Measurements from ENCODE around the gene FKBP7.

The FKBP7 gene

DNA sequence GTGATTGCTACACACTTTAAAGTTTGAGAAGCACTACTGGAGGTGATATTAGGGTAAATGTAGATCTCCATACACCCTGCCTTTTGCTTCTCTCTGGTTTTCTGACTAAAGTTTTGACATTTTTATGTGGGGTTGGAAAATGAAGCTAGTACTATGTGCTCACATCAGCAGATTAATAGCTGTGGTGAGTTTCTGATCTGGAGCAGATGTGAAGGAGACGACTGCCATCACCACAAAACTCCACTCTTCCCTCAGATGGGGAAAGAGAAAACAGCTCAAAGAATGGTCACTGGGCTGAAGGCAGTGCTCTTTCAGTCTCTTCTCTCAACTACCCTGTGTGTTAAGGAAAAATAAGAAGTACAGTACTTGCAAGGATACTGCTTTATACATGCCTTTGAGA, 39.1 kb upstream of the FKBP7 start:
- Histone ChIP-seq H3K9me3 (replicated peaks in 1 of 11) (peaks cover 0 to 7% (median 0%) of the 10 kb centered on the region in 11 experiments; a peak in 1 of 22 replicates), H3K4me3 (no peak overlapping the region), H3K9ac (no peak overlapping the region), H3K36me3 (peaks cover 23 to 54% (median 34%) of the 10 kb centered on the region in 11 experiments), H4K20me1 (no peaks in the 10 kb centered on the region), H3K4me2 (no peak overlapping the region), H3K27ac (no peak overlapping the region), H3K4me1 (peaks cover 0 to 10% (median 0%) of the 10 kb centered on the region in 10 experiments; a peak in 6 of 20 replicates), H3K27me3 (no peaks in the 10 kb centered on the region)
- TF ChIP-seq Cebpa-rat (IDR thresholded peaks at IDR 0.05), result no peak

DNA sequence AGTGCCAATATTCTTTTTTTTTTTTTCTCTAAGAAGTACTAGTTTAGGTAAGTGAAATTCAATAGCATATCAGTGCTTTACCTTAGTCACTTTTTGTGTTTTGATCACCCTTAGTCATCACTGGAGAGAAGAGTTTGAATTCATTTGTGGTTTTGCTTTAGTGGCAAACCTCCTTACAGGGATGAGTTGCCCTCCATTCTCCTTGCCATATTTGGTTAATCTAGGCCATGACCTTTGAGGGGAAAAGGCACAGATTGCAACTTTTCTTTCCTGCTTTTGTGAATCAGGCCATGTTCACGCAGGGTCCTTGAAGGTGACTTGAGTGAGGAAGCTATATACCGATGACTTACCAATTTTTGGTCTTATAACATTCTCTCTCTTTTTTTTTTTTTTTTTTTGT, 36.3 kb upstream of the FKBP7 start:
- Histone ChIP-seq H4K20me1 (no peaks in the 10 kb centered on the region), H3K4me2 (peak overlapping the region in 2 of 11 experiments; percentile 8 to 30; a peak in 2 of 22 replicates), H3K27me3 (no peaks in the 10 kb centered on the region), H3K4me1 (peaks cover 0 to 10% (median 0%) of the 10 kb centered on the region in 10 experiments; a peak in 6 of 20 replicates), H3K4me3 (no peak overlapping the region), H3K36me3 (peaks cover 45 to 81% (median 59%) of the 10 kb centered on the region in 11 experiments), H3K9me3 (replicated peaks in 1 of 11) (0 out of 22 replicates have a peak, but pooled peaks cover 0 to 8% (median 0%) of the 10 kb centered on the region in 11 experiments), H3K9ac (no peak overlapping the region), H3K27ac (no peak overlapping the region)
- TF ChIP-seq Cebpa-rat (IDR thresholded peaks at IDR 0.05), result no peak

- Histone ChIP-seq H3K27ac (no peak overlapping the region), H3K9ac (no peak overlapping the region), H4K20me1 (no peaks in the 10 kb centered on the region), H3K36me3 (peaks cover 45 to 88% (median 60%) of the 10 kb centered on the region in 11 experiments), H3K4me3 (no peak overlapping the region), H3K4me2 (no peak overlapping the region), H3K9me3 (replicated peaks in 1 of 11) (0 out of 22 replicates have a peak, but pooled peaks cover 0 to 8% (median 0%) of the 10 kb centered on the region in 11 experiments), H3K27me3 (no peaks in the 10 kb centered on the region), H3K4me1 (peaks cover 0 to 10% (median 0%) of the 10 kb centered on the region in 10 experiments; a peak in 6 of 20 replicates)
- no peak for TF ChIP-seq Cebpa-rat (IDR thresholded peaks at IDR 0.05)
Measured at GRCh38 chr2:178513876-178514275, 35.5 kb upstream of the FKBP7 start.

GRCh38 chr2:178512484-178512883, 34.1 kb upstream of the FKBP7 start:
- no peak for TF ChIP-seq Cebpa-rat (IDR thresholded peaks at IDR 0.05)
- H3K4me2 ChIP-seq, result no peak overlapping the region
- no peak overlapping the region for H3K9ac ChIP-seq
- H3K27ac ChIP-seq, result no peak overlapping the region
- 0 out of 22 replicates have a peak, but pooled peaks cover 0 to 8% (median 0%) of the 10 kb centered on the region in 11 experiments for H3K9me3 ChIP-seq (replicated peaks in 1 of 11)
- no peak overlapping the region for H3K4me3 ChIP-seq
- H4K20me1 ChIP-seq, result no peaks in the 10 kb centered on the region
- peaks cover 31 to 83% (median 54%) of the 10 kb centered on the region in 11 experiments for H3K36me3 ChIP-seq
- H3K27me3 ChIP-seq, result no peaks in the 10 kb centered on the region
- peaks cover 0 to 10% (median 0%) of the 10 kb centered on the region in 10 experiments; a peak in 6 of 20 replicates for H3K4me1 ChIP-seq

DNA sequence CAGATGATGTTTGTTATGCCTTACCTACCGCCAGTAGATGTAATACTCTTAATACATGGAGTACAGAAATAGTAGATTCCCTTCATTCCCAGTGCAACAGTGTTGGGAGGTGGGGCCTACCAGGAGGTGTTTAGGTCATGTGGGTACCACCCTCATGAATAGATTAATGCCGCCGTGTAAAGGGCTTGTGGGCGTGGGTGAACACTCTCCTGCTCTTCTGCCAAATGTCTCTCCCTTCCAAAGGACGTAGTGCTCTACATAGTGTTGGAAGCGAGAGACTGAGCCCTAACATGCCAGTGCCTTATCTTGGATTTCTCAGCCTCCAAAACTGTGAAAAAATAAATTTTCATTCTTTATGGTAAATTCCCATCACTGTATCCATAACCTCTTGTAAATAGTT, 32.0 kb upstream of the FKBP7 start:
- peaks cover 42 to 93% (median 64%) of the 10 kb centered on the region in 11 experiments for H3K36me3 ChIP-seq
- no peak overlapping the region for H3K9ac ChIP-seq
- H4K20me1 ChIP-seq, result no peaks in the 10 kb centered on the region

GRCh38 chr2:178508646-178509045, 30.2 kb upstream of the FKBP7 start:
- no peaks in the 10 kb centered on the region for H4K20me1 ChIP-seq
- no peak overlapping the region for H3K27ac ChIP-seq
- H3K27me3 ChIP-seq, result no peaks in the 10 kb centered on the region
- no peaks in the 10 kb centered on the region for H3K4me1 ChIP-seq
- H3K9me3 ChIP-seq (replicated peaks in 1 of 11), result 0 out of 22 replicates have a peak, but pooled peaks cover 0 to 8% (median 0%) of the 10 kb centered on the region in 11 experiments
- TF ChIP-seq Cebpa-rat (IDR thresholded peaks at IDR 0.05), result no peak
- H3K4me3 ChIP-seq, result no peak overlapping the region
- no peak overlapping the region for H3K4me2 ChIP-seq
- H3K36me3 ChIP-seq, result peaks cover 51 to 93% (median 74%) of the 10 kb centered on the region in 11 experiments
- H3K9ac ChIP-seq, result no peak overlapping the region

More for the DNA sequence above, 32.0 kb upstream of the FKBP7 start:
- Histone ChIP-seq H3K4me2 (no peak overlapping the region), H3K27ac (no peak overlapping the region), H3K4me3 (no peak overlapping the region), H3K4me1 (peaks cover 0 to 10% (median 0%) of the 10 kb centered on the region in 10 experiments; a peak in 6 of 20 replicates), H3K27me3 (no peaks in the 10 kb centered on the region), H3K9me3 (replicated peaks in 1 of 11) (0 out of 22 replicates have a peak, but pooled peaks cover 0 to 8% (median 0%) of the 10 kb centered on the region in 11 experiments)
- TF ChIP-seq Cebpa-rat (IDR thresholded peaks at IDR 0.05), result no peak

DNA sequence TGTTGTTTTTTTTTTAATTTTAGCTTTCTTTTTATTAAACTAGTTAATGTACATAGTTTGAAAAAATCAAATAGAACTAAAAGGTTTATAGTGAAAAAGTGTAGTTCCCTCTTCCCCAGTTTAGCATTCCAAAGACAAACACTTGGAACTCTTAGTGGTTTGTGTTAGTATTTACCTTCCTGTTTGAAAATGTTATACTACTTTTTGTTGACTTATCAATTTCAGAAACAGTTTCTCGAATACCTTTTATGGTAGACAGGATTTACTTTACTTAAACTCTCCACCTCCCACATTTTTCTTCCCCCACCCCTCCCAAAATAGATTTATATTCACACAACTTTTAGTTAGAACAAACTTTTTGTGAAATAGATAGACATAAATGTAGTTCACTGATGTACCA, 28.5 kb upstream of the FKBP7 start:
- no peaks in the 10 kb centered on the region for H4K20me1 ChIP-seq
- H3K9me3 ChIP-seq (replicated peaks in 1 of 11), result no peaks in the 10 kb centered on the region
- H3K9ac ChIP-seq, result no peak overlapping the region
- TF ChIP-seq Cebpa-rat (IDR thresholded peaks at IDR 0.05), result no peak
- peaks cover 53 to 93% (median 77%) of the 10 kb centered on the region in 11 experiments for H3K36me3 ChIP-seq
- H3K4me1 ChIP-seq, result no peaks in the 10 kb centered on the region
- no peak overlapping the region for H3K4me3 ChIP-seq
- no peak overlapping the region for H3K27ac ChIP-seq
- no peaks in the 10 kb centered on the region for H3K27me3 ChIP-seq
- H3K4me2 ChIP-seq, result no peak overlapping the region

DNA sequence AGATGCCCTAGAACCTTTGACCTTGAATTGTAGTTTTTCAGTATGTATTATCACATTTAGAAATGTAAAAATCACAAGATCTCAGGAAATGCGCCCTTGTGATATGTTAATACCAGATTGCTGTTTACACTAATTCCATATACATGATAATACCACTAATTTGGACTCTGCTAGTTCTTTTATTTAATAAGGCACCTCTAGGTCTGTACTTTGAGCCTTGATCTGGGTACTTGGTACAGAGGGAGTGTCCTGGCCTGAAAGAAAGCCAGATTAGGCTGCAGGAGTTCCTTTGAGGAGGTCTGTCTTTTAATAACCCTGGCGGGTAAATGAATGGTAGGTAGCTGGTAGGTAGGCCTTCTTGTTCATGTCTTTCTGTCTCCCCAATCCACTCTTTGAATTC, 28.1 kb upstream of the FKBP7 start:
- Histone ChIP-seq H3K27me3 (no peaks in the 10 kb centered on the region), H3K27ac (no peak overlapping the region), H3K4me2 (no peak overlapping the region), H3K4me1 (no peaks in the 10 kb centered on the region), H3K9ac (no peak overlapping the region), H4K20me1 (no peaks in the 10 kb centered on the region), H3K36me3 (peaks cover 53 to 93% (median 77%) of the 10 kb centered on the region in 11 experiments), H3K4me3 (no peak overlapping the region), H3K9me3 (replicated peaks in 1 of 11) (no peaks in the 10 kb centered on the region)
- no peak for TF ChIP-seq Cebpa-rat (IDR thresholded peaks at IDR 0.05)

GRCh38 chr2:178506101-178506500, 27.7 kb upstream of the FKBP7 start:
- no peak for TF ChIP-seq Cebpa-rat (IDR thresholded peaks at IDR 0.05)
- Histone ChIP-seq H3K27me3 (no peaks in the 10 kb centered on the region), H3K9me3 (replicated peaks in 1 of 11) (no peaks in the 10 kb centered on the region), H3K4me1 (no peaks in the 10 kb centered on the region), H3K9ac (no peak overlapping the region), H3K4me2 (no peak overlapping the region), H3K4me3 (no peak overlapping the region), H3K36me3 (peaks cover 53 to 93% (median 77%) of the 10 kb centered on the region in 11 experiments), H3K27ac (no peak overlapping the region), H4K20me1 (no peaks in the 10 kb centered on the region)

DNA sequence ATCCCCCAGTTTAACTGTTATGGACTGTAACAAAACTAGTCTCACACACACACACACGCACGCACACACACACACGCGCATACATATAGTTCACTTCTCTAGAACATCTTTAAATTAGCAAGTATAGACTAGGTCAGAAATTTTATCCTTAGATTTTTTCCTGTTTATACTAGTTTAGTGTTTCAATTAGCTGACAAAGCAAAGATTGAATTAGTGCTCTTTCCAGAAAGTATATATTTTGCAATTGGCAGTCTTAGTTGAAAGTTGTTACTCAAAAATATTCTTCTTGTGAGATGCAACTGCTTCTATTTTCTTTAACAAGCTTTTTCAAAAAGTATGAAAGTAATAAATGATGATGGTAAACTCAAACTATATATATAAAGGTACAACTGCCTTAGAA, 24.4 kb upstream of the FKBP7 start:
- Histone ChIP-seq H3K4me3 (no peak overlapping the region), H4K20me1 (no peaks in the 10 kb centered on the region), H3K9ac (no peak overlapping the region), H3K4me1 (no peaks in the 10 kb centered on the region), H3K27me3 (no peaks in the 10 kb centered on the region), H3K36me3 (peaks cover 57 to 100% (median 88%) of the 10 kb centered on the region in 11 experiments), H3K9me3 (replicated peaks in 1 of 11) (no peaks in the 10 kb centered on the region), H3K27ac (no peak overlapping the region), H3K4me2 (no peak overlapping the region)
- no peak for TF ChIP-seq Cebpa-rat (IDR thresholded peaks at IDR 0.05)
